ENCODE data around the gene LMAN1L.

DNA sequence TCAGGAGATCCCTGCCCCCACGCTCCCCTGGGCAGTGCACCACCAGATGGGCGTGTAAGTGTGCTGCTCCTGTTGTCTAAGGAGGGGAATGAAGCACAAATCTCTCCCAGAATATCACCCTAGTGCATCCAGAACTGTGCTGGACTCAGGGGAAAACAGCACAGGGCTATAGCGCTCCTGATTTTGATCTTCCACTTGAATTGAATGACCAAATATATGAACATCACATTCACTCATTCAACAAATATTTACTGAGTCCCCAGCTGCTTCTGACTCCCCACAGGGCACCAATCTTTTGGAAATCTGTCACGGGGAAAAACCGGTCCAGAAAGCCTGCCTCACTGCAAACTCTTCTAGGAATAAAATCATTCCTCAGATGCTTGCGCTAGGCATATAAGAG, 16.2 kb downstream of the LMAN1L start:
- TF ChIP-seq, protein P1, sequence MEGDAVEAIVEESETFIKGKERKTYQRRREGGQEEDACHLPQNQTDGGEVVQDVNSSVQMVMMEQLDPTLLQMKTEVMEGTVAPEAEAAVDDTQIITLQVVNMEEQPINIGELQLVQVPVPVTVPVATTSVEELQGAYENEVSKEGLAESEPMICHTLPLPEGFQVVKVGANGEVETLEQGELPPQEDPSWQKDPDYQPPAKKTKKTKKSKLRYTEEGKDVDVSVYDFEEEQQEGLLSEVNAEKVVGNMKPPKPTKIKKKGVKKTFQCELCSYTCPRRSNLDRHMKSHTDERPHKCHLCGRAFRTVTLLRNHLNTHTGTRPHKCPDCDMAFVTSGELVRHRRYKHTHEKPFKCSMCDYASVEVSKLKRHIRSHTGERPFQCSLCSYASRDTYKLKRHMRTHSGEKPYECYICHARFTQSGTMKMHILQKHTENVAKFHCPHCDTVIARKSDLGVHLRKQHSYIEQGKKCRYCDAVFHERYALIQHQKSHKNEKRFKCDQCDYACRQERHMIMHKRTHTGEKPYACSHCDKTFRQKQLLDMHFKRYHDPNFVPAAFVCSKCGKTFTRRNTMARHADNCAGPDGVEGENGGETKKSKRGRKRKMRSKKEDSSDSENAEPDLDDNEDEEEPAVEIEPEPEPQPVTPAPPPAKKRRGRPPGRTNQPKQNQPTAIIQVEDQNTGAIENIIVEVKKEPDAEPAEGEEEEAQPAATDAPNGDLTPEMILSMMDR (optimal IDR thresholded peaks at IDR 0.05 in 1 of 3, IDR thresholded peaks at IDR 0.05 in 1 of 3, conservative IDR thresholded peaks at IDR 0.05 in 1 of 3; ENCODE audit: extremely low read depth in 1 of 3, insufficient read depth in 2 of 3, low read length in 3 of 3): no peak
- no peak for TF ChIP-seq EZH2 (IDR thresholded peaks at IDR 0.05; ENCODE audit: low read length)
